Measurements from ENCODE around the gene MAST4. TPM values are rescaled to one million over a fixed set of nuclear protein-coding genes. Genes with fewer than 3 reads are reported as not detected.

MAST4 gene
- total and polyA plus RNA-seq, 2 donors (not counting 1 experiment from before 2014, with no cell fraction given) = 2.5 to 57.1 TPM

GRCh38 chr5:66637994-66638393 lies 41.8 kb downstream of the MAST4 start:
- Mint-ChIP-seq H3K9me3 (ENCODE audit: insufficient read depth) (no peaks in the 10 kb centered on the region), H3K4me1 (peaks cover 12% of the 10 kb centered on the region), H3K27ac (no peak overlapping the region), H3K27me3 (no peaks in the 10 kb centered on the region), H3K4me3 (no peak overlapping the region)
- H3K9me3 ChIP-seq (ENCODE audit: control extremely low read depth in 1 of 3, control insufficient read depth in 2 of 3, insufficient read depth in 1 of 3, low read length in 2 of 3) = no peaks in the 10 kb centered on the region
- H3K4me3 ChIP-seq (ENCODE audit: control extremely low read depth in 1 of 5, extremely low read depth in 1 of 5, insufficient read depth in 1 of 5, low read depth in 2 of 5, low read length in 4 of 5) = no peak overlapping the region
- H3K36me3 ChIP-seq (replicated peaks in 1 of 2; ENCODE audit: control extremely low read depth in 1 of 2, control insufficient read depth in 1 of 2, extremely low read depth in 1 of 2, insufficient read depth in 2 of 2, low read length in 1 of 2) = no peaks in the 10 kb centered on the region
- ATAC-seq (ENCODE audit: low read depth) (no peak), DNase-seq (no peak)
- intact Hi-C loops (cut with micrococcal nuclease) = no loop called here
- H4K20me1 ChIP-seq (ENCODE audit: control insufficient read depth, insufficient read depth, low read length, poor library complexity, severe bottlenecking) = no peaks in the 10 kb centered on the region
- no peak overlapping the region for H3K27ac ChIP-seq (ENCODE audit: low read length in 2 of 2)
- no peak overlapping the region for H3K4me2 ChIP-seq (replicated peaks; ENCODE audit: low read depth, low read length, poor library complexity, severe bottlenecking)
- no peaks in the 10 kb centered on the region for H3K4me1 ChIP-seq (ENCODE audit: control insufficient read depth in 2 of 2, insufficient read depth in 2 of 2, low read length in 2 of 2)
- no peak overlapping the region for H2AFZ ChIP-seq (ENCODE audit: insufficient read depth, low read depth, low read length, poor library complexity, severe bottlenecking)
- no peaks in the 10 kb centered on the region for H3K27me3 ChIP-seq (replicated peaks in 1 of 4; ENCODE audit: control extremely low read depth in 1 of 4, control insufficient read depth in 3 of 4, insufficient read depth in 4 of 4, low read length in 3 of 4)
- CTCF ChIA-PET = interaction anchor here (1.5 kb wide), 1 partner anchor 332 kb away, joined by 3 read pairs; no protein-coding TSS in a partner anchor
- H3K79me2 ChIP-seq (ENCODE audit: control insufficient read depth, insufficient read depth, low read length) = no peaks in the 10 kb centered on the region
- no peak overlapping the region for H3K9ac ChIP-seq (ENCODE audit: low read length)
- no CpG with 5 or more reads among the region's 4 CpGs for WGBS (ENCODE audit: insufficient coverage)
- POLR2A ChIA-PET = no interaction called here
- TF ChIP-seq, protein P1, sequence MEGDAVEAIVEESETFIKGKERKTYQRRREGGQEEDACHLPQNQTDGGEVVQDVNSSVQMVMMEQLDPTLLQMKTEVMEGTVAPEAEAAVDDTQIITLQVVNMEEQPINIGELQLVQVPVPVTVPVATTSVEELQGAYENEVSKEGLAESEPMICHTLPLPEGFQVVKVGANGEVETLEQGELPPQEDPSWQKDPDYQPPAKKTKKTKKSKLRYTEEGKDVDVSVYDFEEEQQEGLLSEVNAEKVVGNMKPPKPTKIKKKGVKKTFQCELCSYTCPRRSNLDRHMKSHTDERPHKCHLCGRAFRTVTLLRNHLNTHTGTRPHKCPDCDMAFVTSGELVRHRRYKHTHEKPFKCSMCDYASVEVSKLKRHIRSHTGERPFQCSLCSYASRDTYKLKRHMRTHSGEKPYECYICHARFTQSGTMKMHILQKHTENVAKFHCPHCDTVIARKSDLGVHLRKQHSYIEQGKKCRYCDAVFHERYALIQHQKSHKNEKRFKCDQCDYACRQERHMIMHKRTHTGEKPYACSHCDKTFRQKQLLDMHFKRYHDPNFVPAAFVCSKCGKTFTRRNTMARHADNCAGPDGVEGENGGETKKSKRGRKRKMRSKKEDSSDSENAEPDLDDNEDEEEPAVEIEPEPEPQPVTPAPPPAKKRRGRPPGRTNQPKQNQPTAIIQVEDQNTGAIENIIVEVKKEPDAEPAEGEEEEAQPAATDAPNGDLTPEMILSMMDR (IDR thresholded peaks at IDR 0.05) = no peak
- TF ChIP-seq EZH2 (IDR thresholded peaks at IDR 0.05; ENCODE audit: borderline replicate concordance, insufficient read depth, low read depth, low read length, poor library complexity, severe bottlenecking) = no peak

DNA sequence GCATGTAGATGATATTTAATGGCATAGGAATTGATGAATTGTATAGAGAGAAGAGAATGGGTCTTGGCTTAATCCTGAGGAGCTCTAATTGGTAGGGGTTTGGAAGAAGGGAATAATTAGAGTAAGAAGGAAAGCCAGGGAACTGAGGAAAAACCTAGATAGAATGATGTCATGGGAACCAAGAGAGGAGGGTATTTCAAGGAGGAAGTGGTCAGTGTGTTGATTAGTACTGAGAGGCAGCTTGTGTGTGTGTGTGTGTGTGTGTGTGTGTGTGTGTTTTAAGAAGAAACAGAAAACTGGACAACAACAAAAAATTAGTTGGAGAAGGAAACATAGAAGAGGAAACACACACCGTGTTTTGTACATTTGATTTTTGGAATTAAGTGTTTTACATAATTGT lies 42.8 kb downstream of the MAST4 start:
- ATAC-seq (ENCODE audit: low read depth) = no peak

More for the DNA sequence above, 42.8 kb downstream of the MAST4 start:
- H3K36me3 ChIP-seq (replicated peaks in 1 of 2; ENCODE audit: control extremely low read depth in 1 of 2, control insufficient read depth in 1 of 2, extremely low read depth in 1 of 2, insufficient read depth in 2 of 2, low read length in 1 of 2) = no peaks in the 10 kb centered on the region
- peak; percentile 11 for DNase-seq
- no peak overlapping the region for H3K4me3 ChIP-seq (ENCODE audit: control extremely low read depth in 1 of 5, extremely low read depth in 1 of 5, insufficient read depth in 1 of 5, low read depth in 2 of 5, low read length in 4 of 5)
- WGBS (ENCODE audit: insufficient coverage) = no CpG with 5 or more reads among the region's 1 CpG
- H3K9ac ChIP-seq (ENCODE audit: low read length) = no peak overlapping the region
- intact Hi-C loops (cut with micrococcal nuclease) = no loop called here
- ChIA-PET CTCF (interaction anchor here (0.9 kb wide), 1 partner anchor 118 kb away, joined by 4 read pairs; no protein-coding TSS in a partner anchor), POLR2A (interaction anchor here (0.6 kb wide), 1 partner anchor 272 kb away, joined by 3 read pairs; no protein-coding TSS in a partner anchor)
- no peaks in the 10 kb centered on the region for H3K4me1 ChIP-seq (ENCODE audit: control insufficient read depth in 2 of 2, insufficient read depth in 2 of 2, low read length in 2 of 2)
- no peaks in the 10 kb centered on the region for H4K20me1 ChIP-seq (ENCODE audit: control insufficient read depth, insufficient read depth, low read length, poor library complexity, severe bottlenecking)
- H3K4me3 Mint-ChIP-seq = no peak overlapping the region
- H3K4me2 ChIP-seq (replicated peaks; ENCODE audit: low read depth, low read length, poor library complexity, severe bottlenecking) = no peak overlapping the region
- H3K27me3 ChIP-seq (replicated peaks in 1 of 4; ENCODE audit: control extremely low read depth in 1 of 4, control insufficient read depth in 3 of 4, insufficient read depth in 4 of 4, low read length in 3 of 4) = no peaks in the 10 kb centered on the region
- H3K79me2 ChIP-seq (ENCODE audit: control insufficient read depth, insufficient read depth, low read length) = no peaks in the 10 kb centered on the region
- H2AFZ ChIP-seq (ENCODE audit: insufficient read depth, low read depth, low read length, poor library complexity, severe bottlenecking) = no peak overlapping the region
- TF ChIP-seq, protein P1 (IDR thresholded peaks at IDR 0.05) = no peak
- no peak for TF ChIP-seq EZH2 (IDR thresholded peaks at IDR 0.05; ENCODE audit: borderline replicate concordance, insufficient read depth, low read depth, low read length, poor library complexity, severe bottlenecking)
- no peaks in the 10 kb centered on the region for H3K27me3 Mint-ChIP-seq
- no peaks in the 10 kb centered on the region for H3K9me3 ChIP-seq (ENCODE audit: control extremely low read depth in 1 of 3, control insufficient read depth in 2 of 3, insufficient read depth in 1 of 3, low read length in 2 of 3)
- H3K4me1 Mint-ChIP-seq = peaks cover 12% of the 10 kb centered on the region
- no peak overlapping the region for H3K27ac ChIP-seq (ENCODE audit: low read length in 2 of 2)
- no peak overlapping the region for H3K27ac Mint-ChIP-seq
- no peaks in the 10 kb centered on the region for H3K9me3 Mint-ChIP-seq (ENCODE audit: insufficient read depth)

All from B cell (primary cell).